Ovary (tissue), 3 donors: ENCODE data around the gene ARHGDIA.

ENCODE experiments used
- CTCF ChIP-seq, 3 donors: fragments of 450-650 bp in 2 of 3; fragments of 200-600 bp in 1 of 3; IDR thresholded peaks; one replicate each; pipeline versions ENCODE4 v1.5.1 to v1.8.0; 2016 to 2022; ENCODE audit warnings: antibody characterized with exemption in 3 of 3, mild to moderate bottlenecking in 1 of 3
- EP300 ChIP-seq: sonication (generic); formaldehyde crosslinking; IDR thresholded peaks from one replicate; pipeline ENCODE4 v1.6.1; 2017; ENCODE audit warnings: antibody characterized with exemption
- POLR2A ChIP-seq: fragments of 450-650 bp; IDR thresholded peaks from one replicate; pipeline ENCODE4 v1.6.1; 2017; ENCODE audit warnings: antibody characterized with exemption, mild to moderate bottlenecking, moderate library complexity
- donor health status: DM: no; HTN: no; CAD: no.

- no peak for TF ChIP-seq POLR2A
- TF ChIP-seq CTCF (IDR thresholded peaks at IDR 0.05): no peak
- TF ChIP-seq EP300: no peak
Observed at GRCh38 chr17:81849457-81849856, 21.7 kb downstream of the ARHGDIA start.
